HepG2 (cell line): ENCODE results near the gene GDPD4. TPM values are rescaled to one million over a fixed set of nuclear protein-coding genes. Genes with fewer than 3 reads are reported as not detected.

ENCODE experiments used
- ATAC-seq: fragments of 200-7000 bp; cut with Tn5 transposase; 3 replicates; pipeline ENCODE4 v1.9.1; 2020; ENCODE audit warnings: mild to moderate bottlenecking, moderate library complexity
- BruUV-seq: library from RNA; stranded (reverse); fragments of 400-500 nt; replicated peaks from 2 replicates; lab custom pipeline; 2021; lab: Mats Ljungman, UMichigan
- CTCF ChIA-PET: fragments of 300-600 bp; formaldehyde crosslinking; extraction: SDS; loops from one replicate; lab custom pipeline; 2021; ENCODE audit warnings: low total read pairs, inconsistent platforms, low intra/inter-chr PET ratio; lab: Yijun Ruan, JAX
- POLR2A ChIA-PET: fragments of 350-600 bp; sonication (Branson Sonifier 250); formaldehyde crosslinking; loops from one replicate; lab custom pipeline; 2020; ENCODE audit warnings: antibody characterized with exemption, inconsistent platforms; lab: Yijun Ruan, JAX
- DNase-seq: peaks from one replicate; pipeline ENCODE4 v3.0.0-alpha.2; 2015; ENCODE audit warnings: low spot score
- FAIRE-seq: peaks from 3 replicates; lab custom pipeline; 2011; peaks lifted over from hg19 to GRCh38; lab: Jason Lieb, UNC
- H2AFZ ChIP-seq: one replicate; pipeline ENCODE4 v1.6.1; 2011; ENCODE audit warnings: low read length, inconsistent platforms
- H3K27ac ChIP-seq: fragments of 300-600 bp; 3 replicates; pipeline ENCODE4 v1.8.0; 2011; ENCODE audit warnings: mixed run types, mild to moderate bottlenecking, mixed read lengths, low read length, inconsistent platforms; ENCODE audit not compliant: insufficient read depth; ENCODE audit errors: extremely low read length
- H3K27me3 ChIP-seq, 2 experiments: fragments of 200-600 bp in 1 of 2; 2 replicates in 1 of 2; 3 replicates in 1 of 2; pipeline versions ENCODE4 v1.6.0 to v1.8.0; 2011; ENCODE audit warnings: low read length in 2 of 2, mild to moderate bottlenecking in 2 of 2, moderate library complexity in 2 of 2, inconsistent platforms in 1 of 2; ENCODE audit not compliant: insufficient read depth in 2 of 2, control insufficient read depth in 1 of 2
- H3K36me3 ChIP-seq, 2 experiments: fragments of 200-600 bp in 1 of 2; replicated peaks in 1 of 2; 2 replicates in 1 of 2; 3 replicates in 1 of 2; pipeline versions ENCODE4 v1.5.1 to v1.8.0; 2011; ENCODE audit warnings: low read length in 2 of 2, inconsistent platforms in 1 of 2; ENCODE audit not compliant: insufficient read depth in 2 of 2, control insufficient read depth in 1 of 2
- H3K4me1 ChIP-seq: 2 replicates; pipeline ENCODE4 v1.5.1; 2012; ENCODE audit warnings: low read length, inconsistent platforms; ENCODE audit not compliant: insufficient read depth
- H3K4me2 ChIP-seq: 2 replicates; pipeline ENCODE4 v1.6.0; 2011; ENCODE audit warnings: low read depth, low read length, inconsistent platforms
- H3K4me3 ChIP-seq, 3 experiments: fragments of 200-600 bp in 1 of 3; sonication (generic), shearing (Covaris generic) in 1 of 3; replicated peaks in 1 of 3; 2 replicates each; pipeline ENCODE4 v1.5.1; 2011 to 2016; ENCODE audit warnings: low read length in 3 of 3, inconsistent platforms in 2 of 3, low read depth in 2 of 3, mild to moderate bottlenecking in 2 of 3, control low read depth in 1 of 3, mixed read lengths in 1 of 3; ENCODE audit not compliant: insufficient read depth in 1 of 3
- H3K79me2 ChIP-seq: one replicate; pipeline ENCODE4 v1.6.1; 2011; ENCODE audit warnings: low read length, inconsistent platforms; ENCODE audit not compliant: insufficient read depth
- H3K9ac ChIP-seq: 2 replicates; pipeline ENCODE4 v1.6.0; 2011; ENCODE audit warnings: mild to moderate bottlenecking, low read depth, low read length, inconsistent platforms; ENCODE audit not compliant: insufficient read depth
- H3K9me3 ChIP-seq: 2 replicates; pipeline ENCODE4 v1.5.1; 2012; ENCODE audit warnings: mild to moderate bottlenecking, low read length
- H4K20me1 ChIP-seq: 2 replicates; pipeline ENCODE4 v1.6.0; 2011; ENCODE audit warnings: inconsistent platforms, mild to moderate bottlenecking, low read length, moderate library complexity; ENCODE audit not compliant: insufficient read depth
- ATF5 ChIP-seq: sonication (generic); formaldehyde crosslinking; IDR thresholded peaks from 2 replicates; pipeline ENCODE4 v1.4.0; 2020; ENCODE audit warnings: mild to moderate bottlenecking, low read depth, missing genetic modification reagents
- SRSF1 ChIP-seq: fragments of 200-400 bp; formaldehyde crosslinking; optimal IDR thresholded peaks from 2 replicates; pipeline ENCODE3; 2017; ENCODE audit warnings: mild to moderate bottlenecking, low read depth, low read length, moderate library complexity
- TBP ChIP-seq: sonication (generic); formaldehyde crosslinking; IDR thresholded peaks from 2 replicates; pipeline ENCODE4 v1.5.0; 2020; ENCODE audit warnings: missing genetic modification reagents
- U2AF2 ChIP-seq: fragments of 200-400 bp; formaldehyde crosslinking; IDR thresholded peaks from 2 replicates; pipeline ENCODE4 v1.6.1; 2017; ENCODE audit warnings: low read depth, mild to moderate bottlenecking, low read length
- YEATS2 ChIP-seq: sonication (generic); formaldehyde crosslinking; IDR thresholded peaks from 2 replicates; pipeline ENCODE4 v1.4.0; 2020; ENCODE audit warnings: missing genetic modification reagents, borderline replicate concordance
- ZBTB46 ChIP-seq: sonication (generic); formaldehyde crosslinking; IDR thresholded peaks from 2 replicates; pipeline ENCODE4 v1.4.0; 2020; ENCODE audit warnings: mild to moderate bottlenecking, missing genetic modification reagents, borderline replicate concordance
- ZMYM3 ChIP-seq: sonication (generic); formaldehyde crosslinking; IDR thresholded peaks from 2 replicates; pipeline ENCODE4 v1.5.1; 2020; ENCODE audit warnings: mild to moderate bottlenecking, missing genetic modification reagents
- ZNF143 ChIP-seq: sonication (generic); formaldehyde crosslinking; IDR thresholded peaks from 2 replicates; pipeline ENCODE4 v1.4.0; 2020; ENCODE audit warnings: missing genetic modification reagents
- ZNF564 ChIP-seq: sonication (generic); formaldehyde crosslinking; IDR thresholded peaks from 2 replicates; pipeline ENCODE4 v1.8.1; 2023; ENCODE audit warnings: mild to moderate bottlenecking, missing genetic modification reagents
- ZNF768 ChIP-seq: sonication (generic); formaldehyde crosslinking; IDR thresholded peaks from 2 replicates; pipeline ENCODE4 v1.4.0; 2020; ENCODE audit warnings: missing genetic modification reagents
- ZNF878 ChIP-seq: sonication (generic); formaldehyde crosslinking; IDR thresholded peaks from 2 replicates; pipeline ENCODE4 v1.8.1; 2023; ENCODE audit warnings: mild to moderate bottlenecking, missing genetic modification reagents, moderate library complexity
- WGBS: methylation state at CpG from one replicate; pipeline ENCODE4 v1.1.6; 2017; ENCODE audit warnings: low lambda C conversion rate; 5-methylcytosine and 5-hydroxymethylcytosine counted together
- in situ Hi-C: cut with HindIII; loops from 2 replicates; pipeline ENCODE4 v1.10.0; 2017; ENCODE audit warnings: low pct_unique_long_range_greater_than_20kb; ENCODE audit not compliant: extremely low pct_ligation_motif_present
- intact Hi-C: fragments of 100-400 bp; cut with micrococcal nuclease; formaldehyde crosslinking; loops from one replicate; pipeline ENCODE4 v1.10.0; 2022; ENCODE audit not compliant: unreplicated experiment
- polyA plus RNA-seq, 8 experiments: library from polyadenylated mRNA; depleted of rRNA in 3 of 8; stranded (reverse) in 7 of 8; unstranded in 1 of 8; fragments of >200 nt; fragmentation: Illumina TruSeq in 4 of 8; extraction: Trizol in 4 of 8; gene quantifications; 2 replicates each; pipeline versions ENCODE4 v1.2.1 to v1.2.3, GENCODE V29; 2011 to 2016; ENCODE audit warnings: low read depth in 4 of 8, missing spikeins in 1 of 8, mixed read lengths in 1 of 8; ENCODE audit not compliant: insufficient read depth in 1 of 8
- total RNA-seq, 5 experiments: library from RNA; depleted of rRNA; stranded (reverse); fragments of >200 nt; fragmentation: Illumina TruSeq; extraction: Trizol; gene quantifications; 2 replicates each; pipeline ENCODE4 v1.2.3, GENCODE V29; 2016; ENCODE audit warnings: low read depth in 1 of 5

Gene GDPD4
- total and polyA plus RNA-seq, 2 of the 13 experiments (the other 11 are each of a cell fraction or from before 2014, with no cell fraction given), result not detected

- TF ChIP-seq TBP (CRISPR knock-in tag) (no peak), ZNF878 (CRISPR knock-in tag) (no peak), ZBTB46 (no peak), ZNF564 (CRISPR knock-in tag) (no peak), YEATS2 (CRISPR knock-in tag) (no peak), ZNF143 (CRISPR knock-in tag) (no peak), U2AF2 (no peak), ATF5 (no peak)
These were observed 93.0 kb downstream of the GDPD4 start (continued) for GRCh38 chr11:77208535-77208934.

GRCh38 chr11:77207618-77208313 is 93.7 kb downstream of the GDPD4 start:
- WGBS, result 86% methylated on average over 6 of the region's 10 CpGs
- no peak overlapping the region for H3K4me2 ChIP-seq
- intact Hi-C loops (no loop called here), in situ Hi-C loops (no loop called here)
- H3K36me3 ChIP-seq, result no peaks in the 10 kb centered on the region
- no peak overlapping the region for H3K27ac ChIP-seq
- DNase-seq (no peak), FAIRE-seq (no peak), ATAC-seq (no peak)
- no peaks in the 10 kb centered on the region for H4K20me1 ChIP-seq
- CTCF ChIA-PET, result no interaction called here
- H3K9me3 ChIP-seq, result no peaks in the 10 kb centered on the region
- no peak overlapping the region for H3K4me3 ChIP-seq
- no peaks in the 10 kb centered on the region for H3K79me2 ChIP-seq
- TF ChIP-seq ZMYM3 (peak; percentile 16; the same call in 1 of the 2 replicates), ZNF768 (peak; percentile 94), SRSF1 (no peak)
- 0 out of 2 replicates have a peak, but pooled peaks cover 6% of the 10 kb centered on the region for H3K4me1 ChIP-seq
- POLR2A ChIA-PET, result no interaction called here
- BruUV-seq, result no TSS peak
- no peak overlapping the region for H3K9ac ChIP-seq
- H2AFZ ChIP-seq, result no peak overlapping the region
- no peaks in the 10 kb centered on the region for H3K27me3 ChIP-seq
